Measurements from ENCODE around the gene ATXN1. TPM values are rescaled to one million over a fixed set of nuclear protein-coding genes. Genes with fewer than 3 reads are reported as not detected.
"Not testable (repeated sequence)": the region's sequence is repeated elsewhere in the genome, so short reads cannot be mapped to it uniquely, and the experiment has no call there.

Gene ATXN1
- total RNA-seq, 1 donor from 2014 or later: 63.7 TPM

DNA sequence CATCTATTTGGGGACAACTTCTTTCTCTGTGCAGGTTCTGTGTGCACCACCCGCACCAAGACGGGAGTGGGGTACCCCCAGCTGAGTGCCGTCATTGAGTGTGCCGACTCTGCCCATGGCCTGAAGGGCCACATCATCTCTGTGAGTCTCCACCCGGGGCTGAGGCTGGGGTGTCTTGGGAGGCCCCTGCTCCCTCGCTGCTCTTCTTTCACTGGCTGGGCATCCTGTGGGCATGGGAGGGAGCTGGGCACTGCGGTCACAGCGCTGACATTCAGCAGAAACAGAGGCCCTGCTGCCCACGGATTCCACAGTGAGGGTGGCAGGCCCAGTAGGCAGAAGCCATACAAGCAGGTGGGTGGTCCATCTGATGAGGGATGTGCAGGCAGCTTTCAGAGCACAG is 482.5 kb downstream of the ATXN1 start:
- DNase-seq (ENCODE audit: low spot score): no peak

DNA sequence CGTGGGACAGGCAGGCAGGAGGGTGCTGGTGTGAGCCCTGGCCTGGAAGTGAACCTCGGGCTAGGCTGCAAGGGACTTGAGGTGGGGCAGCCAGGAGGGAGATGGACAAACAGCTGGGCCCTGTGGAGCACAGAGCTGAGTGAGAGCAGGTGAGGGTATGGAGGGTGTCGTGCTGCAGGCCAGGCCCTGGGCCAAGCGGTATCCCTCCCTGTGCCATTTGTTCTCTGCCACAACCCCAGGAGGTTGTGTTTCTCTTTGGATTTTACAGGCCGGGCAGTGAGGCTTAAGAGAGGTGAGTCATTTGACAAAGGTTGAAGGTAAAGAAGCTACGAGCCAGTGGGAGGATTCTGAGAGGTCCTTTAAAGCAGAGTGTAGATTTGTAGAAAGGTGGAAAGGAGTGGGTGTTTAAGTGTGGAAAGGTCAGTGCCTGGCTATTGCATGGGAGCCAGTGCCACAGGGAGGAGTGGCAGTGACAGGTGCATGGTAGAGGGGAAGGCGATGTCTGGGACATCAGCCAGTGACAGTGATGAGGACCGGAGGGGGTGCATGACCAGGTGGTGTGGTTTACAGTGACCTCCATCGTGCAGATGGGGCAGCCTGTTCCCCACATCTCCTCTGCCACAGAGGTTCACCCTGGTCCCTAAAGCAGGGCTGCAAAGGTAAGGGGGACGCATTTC is 483.1 kb downstream of the ATXN1 start:
- DNase-seq (ENCODE audit: low spot score): no peak

DNA sequence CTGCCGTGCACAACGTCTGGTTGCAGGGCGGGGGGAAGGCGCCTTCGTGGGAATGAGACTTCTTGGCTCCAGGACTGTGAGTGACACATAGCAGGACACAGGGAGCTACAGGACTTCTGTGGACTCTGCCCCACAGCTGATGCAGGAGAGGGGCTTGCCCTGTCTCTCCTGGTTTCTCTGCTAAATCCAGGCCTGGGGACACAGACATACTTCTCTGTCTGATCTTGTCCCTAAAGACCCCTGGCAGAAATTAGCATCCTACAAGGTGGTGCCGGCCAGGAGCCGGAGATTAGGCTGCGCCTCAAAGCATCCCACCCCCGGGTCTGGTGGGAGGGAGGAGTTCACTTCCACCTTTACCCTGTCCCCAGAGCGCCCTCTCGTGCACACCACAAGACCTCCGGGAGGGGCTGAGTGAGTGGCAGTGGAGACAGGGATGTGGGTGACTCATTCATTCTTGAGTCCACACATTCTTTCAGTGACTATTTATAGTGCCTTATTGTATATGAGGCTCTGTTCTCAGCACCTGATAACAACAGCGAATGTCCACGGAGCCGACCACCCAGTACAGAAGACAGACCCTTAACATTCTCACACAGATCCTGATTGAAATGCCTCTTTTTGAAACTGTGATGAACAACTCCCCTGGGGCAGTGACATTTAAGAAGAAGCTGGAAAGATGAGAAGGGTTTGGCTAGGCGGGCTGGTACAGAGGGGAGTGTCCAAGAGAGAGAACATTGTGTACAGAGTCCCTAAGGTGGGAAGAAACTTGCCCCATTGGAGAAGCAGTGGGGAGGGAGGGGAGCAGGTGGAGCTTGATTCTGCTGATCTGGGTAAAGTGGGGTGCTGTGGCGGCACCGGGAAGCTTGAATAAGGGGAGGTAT is 483.9 kb downstream of the ATXN1 start:
- DNase-seq (ENCODE audit: low spot score): peak; percentile 51

DNA sequence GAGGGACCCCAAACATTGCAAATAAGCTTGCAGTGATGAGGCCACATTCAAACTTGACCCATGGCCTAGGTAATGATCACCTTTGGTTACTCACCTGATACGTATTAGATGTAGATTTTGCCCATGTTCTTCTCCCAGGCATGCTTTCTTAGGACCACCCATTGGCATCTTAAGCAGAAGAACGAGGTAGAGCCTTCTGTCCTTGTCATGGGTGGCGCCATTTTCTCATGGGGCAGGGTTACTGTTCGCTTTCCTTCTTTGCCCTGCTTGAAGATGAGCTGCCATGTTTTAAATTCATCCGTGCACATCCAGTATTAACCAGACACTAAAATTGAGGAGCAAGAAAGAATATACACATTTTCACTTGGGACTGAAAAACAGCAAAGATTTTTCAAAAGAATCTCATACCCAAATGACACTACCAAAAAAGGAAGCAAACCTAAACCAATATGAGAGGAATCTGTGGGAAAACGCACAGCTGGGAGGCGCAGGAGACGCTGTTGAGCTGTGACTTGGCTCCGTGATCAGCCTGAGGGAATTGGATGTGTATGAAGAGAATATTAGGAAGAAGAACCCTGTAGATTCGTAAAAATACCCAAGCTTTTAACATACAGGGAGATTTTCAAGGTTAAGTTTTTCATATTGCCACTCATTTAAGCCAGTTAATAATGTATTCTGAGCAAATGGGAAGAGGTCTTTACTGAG is 486.2 kb downstream of the ATXN1 start:
- DNase-seq (ENCODE audit: low spot score): no peak

DNA sequence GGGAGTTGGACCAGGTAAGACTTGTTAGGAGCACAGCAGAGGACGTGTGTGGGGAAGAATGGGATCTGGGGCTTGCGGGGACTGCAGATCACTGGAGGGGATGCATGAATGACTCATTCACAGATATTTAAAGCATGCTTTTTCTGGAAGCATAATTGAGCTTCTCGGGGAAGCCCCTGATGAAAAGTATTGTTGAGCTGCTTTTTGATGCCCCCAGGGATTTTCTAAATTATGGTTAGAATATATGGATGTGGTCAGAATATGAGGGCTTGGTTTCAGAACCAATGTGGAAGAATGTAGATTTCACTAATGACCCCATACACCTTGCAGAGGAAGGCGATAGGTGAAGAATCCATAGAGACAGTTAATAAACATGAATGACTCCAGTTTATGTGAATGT is 486.8 kb downstream of the ATXN1 start:
- DNase-seq (ENCODE audit: low spot score): no peak

DNA sequence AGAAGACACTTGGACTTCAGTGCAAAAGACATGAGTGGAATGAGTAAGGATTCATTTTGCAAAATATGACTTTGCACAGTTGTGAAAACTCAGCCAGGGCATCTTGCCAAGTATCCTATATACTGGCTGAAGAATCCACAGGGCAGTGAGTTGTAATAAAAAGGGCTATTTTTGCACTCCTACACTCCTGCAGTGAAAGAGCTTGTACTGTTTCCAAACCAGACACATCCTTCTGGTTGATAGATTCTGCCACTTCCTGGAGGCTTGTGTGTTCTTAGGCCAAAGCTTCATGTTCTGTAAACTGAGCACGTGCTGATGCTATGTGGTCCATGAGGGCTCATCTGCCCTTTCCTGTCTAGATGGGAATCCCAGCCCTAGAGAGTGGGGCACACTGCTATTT is 488.0 kb downstream of the ATXN1 start:
- DNase-seq (ENCODE audit: low spot score): no peak

DNA sequence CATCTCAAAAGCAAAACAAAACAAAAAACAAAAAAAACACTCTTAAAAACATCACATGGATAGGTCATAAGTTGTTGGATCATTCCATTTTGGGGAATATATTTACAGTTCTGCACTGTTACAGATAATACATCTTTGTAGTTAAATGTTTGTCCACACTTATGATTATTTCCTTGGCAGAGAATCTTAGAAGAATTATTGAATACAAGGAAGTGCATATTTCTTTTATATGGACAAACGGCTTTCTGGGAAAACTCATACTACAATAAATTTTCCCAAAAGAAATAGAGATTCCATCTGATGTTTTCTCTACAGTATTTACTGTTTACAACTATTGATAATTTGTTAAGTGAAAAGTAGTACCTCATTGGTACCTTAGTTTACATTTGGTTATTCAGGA is 489.1 kb downstream of the ATXN1 start:
- no peak for DNase-seq (ENCODE audit: low spot score)

DNA sequence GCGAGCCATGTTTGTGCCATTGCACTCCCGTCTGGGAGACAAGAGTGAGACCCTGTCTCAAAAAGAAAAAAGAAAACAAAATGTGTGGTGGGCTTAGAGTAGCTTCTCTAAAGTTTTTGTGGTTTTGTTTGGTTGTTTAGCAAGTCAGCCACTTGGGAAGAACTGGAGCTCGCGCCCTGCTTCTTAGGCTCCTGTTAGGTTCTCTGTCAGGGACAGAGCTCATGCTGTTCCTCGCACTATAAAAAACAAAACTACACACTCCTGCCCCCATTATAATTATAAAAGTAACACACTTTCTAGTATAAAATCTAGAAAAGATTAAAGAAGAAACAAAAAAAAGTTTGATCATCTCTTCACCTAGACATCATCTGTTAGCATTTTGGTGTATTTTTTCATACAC is 489.8 kb downstream of the ATXN1 start:
- DNase-seq (ENCODE audit: low spot score): no peak

DNA sequence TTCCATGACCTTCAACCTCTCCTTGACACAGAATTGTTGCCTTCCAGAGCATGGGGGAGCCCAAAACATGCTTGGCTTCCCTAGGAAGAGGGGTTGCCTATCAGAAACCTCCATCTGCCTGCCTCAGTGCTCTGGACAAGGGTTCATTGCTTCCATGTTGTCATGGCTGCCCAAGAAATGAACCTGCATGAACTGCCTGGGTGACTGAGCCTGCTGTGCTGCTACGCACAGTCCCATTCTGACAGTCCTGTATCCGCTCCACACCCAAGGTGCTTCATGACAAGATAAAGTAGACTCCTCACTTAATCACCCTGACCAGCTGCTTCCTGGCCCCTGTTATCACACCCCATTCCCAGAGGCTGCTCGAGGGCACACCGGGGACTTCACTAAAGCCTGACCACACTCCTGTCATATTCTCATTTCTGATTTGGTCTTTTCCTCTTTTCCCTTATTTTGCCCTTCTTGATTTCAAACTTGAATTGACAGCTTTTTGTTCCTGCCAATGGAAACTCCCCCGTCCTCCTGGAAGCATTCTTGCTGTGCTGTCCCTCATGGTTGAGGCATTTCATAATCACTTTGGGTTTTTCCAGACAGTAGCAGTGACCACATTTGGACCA is 491.0 kb downstream of the ATXN1 start:
- no peak for DNase-seq (ENCODE audit: low spot score)

DNA sequence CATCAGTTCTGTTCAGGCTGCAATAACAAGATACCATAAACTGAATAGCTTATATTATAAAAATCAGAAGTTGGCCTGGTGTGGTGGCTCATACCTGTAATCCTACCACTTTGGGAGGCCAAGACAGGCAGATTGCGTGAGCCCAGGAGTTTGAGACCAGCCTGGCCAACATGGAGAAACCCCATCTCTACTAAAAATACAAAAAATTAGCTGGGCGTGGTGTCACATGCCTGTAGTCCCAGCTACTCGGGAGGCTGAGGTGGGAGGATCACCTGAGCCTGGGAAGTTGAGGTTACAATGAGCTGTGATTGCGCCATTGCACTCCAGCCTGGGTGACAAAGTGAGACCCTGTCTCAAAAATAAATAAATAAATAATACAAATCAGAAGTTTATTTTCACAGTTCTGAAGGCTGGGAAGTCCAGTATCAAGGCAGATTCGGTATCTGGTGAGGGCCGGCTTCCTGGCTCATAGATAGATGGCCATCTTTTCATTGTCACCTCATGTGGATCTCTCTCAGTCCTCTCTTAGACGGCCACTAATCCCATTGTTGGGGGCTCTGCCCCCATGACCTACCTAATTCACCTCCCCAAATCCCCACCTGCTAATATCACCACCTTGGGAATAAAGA is 491.7 kb downstream of the ATXN1 start:
- not testable (repeated sequence) for DNase-seq (ENCODE audit: low spot score)

DNA sequence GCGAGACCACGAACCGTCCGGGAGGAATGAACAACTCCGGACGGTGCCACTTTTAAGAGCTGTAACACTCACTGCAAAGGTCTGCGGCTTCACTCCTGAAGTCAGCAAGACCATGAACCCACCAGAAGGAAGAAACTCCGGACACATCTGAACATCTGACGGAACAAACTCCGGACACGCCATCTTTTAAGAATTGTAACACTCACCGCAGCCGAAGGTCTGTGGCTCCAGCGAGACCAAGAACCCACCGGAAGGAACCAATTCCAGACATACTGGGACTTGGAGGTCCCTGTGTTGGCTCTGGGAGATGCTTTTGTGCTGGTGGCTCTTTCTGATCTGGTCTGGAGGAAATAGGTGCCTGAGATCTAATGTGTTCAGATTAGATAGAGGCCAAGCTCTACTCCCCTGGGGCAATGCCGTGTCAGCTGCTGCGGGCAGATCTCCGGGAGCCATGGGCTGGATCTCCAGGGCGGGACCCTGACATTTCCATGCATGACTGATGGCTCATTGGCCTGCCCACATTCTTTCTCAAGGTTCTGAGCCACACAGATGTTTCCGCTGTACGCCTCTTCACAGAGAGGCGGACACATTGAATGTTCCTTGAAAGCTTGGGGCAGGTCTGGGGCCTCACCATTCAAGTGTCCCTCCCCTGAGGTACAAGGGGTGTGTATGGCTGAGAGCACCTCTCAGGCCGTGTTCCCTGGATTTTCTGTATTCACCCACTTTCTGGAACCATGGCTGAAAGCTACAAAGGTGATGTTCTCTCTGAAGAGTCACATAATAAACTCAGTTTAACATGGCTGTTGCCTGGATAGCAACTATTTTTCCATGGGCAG is 493.6 kb downstream of the ATXN1 start:
- no peak for DNase-seq (ENCODE audit: low spot score)

DNA sequence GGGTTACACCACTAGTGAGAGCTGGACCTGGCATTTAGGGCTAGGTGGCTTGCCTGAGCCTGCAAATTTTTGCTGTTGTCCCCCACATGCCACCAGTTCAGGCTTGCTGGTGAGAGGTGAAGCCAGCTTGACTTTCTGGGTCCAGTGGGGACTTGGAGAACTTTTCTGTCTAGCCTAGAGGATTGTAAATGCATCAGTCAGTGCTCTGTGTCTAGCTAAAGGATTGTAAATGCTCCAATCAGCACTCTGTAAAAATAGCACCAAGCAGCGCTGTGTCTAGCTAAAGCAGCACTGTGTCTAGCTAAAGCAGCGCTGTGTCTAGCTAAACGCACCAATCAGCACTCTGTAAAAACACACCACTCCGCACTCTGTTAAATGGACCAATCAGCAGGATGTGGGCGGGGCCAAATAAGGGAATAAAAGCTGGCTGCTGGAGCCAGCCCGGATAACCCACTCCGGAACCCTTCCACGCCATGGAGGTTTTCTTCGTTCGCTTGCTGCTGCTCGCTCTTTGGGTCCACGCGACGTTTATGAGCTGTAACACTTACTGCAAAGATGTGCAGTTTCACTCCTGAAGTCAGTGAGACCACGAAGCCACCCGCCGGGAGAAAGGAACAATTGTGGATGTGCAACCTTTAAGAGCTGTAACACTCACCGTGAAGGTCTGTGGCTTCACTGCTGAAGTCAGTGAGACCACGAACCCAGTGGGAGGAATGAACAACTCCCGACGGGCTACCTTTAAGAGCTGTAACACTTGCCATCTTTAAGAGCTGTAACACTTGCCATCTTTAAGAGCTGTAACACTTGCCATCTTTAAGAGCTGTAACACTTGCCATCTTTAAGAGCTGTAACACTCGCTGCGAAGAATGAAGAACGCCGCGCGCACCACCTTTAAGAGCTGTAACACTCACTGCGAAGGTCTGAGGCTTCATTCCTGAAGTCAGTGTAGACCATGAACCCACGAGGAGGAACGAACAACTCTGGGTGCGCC is 495.6 kb downstream of the ATXN1 start:
- no peak for DNase-seq (ENCODE audit: low spot score)

DNA sequence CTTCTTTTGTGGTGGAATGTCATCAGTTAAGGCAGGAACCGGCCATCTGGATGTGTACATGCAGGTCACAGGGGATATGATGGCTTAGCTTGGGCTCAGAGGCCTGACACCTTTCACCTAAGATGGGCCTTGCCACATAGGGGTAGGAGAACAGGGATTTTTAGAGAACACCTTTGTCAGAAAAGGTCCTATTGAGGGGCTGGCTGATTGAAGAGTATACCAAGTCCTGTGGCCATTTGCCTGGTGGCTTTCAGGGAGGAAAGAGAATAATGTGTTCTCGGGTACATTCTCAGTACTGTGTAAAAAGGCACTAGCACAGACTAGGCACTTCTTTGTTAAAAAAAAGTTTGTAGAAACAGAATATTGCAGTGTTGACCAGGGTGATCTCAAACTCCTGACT is 496.5 kb downstream of the ATXN1 start:
- DNase-seq (ENCODE audit: low spot score): no peak

DNA sequence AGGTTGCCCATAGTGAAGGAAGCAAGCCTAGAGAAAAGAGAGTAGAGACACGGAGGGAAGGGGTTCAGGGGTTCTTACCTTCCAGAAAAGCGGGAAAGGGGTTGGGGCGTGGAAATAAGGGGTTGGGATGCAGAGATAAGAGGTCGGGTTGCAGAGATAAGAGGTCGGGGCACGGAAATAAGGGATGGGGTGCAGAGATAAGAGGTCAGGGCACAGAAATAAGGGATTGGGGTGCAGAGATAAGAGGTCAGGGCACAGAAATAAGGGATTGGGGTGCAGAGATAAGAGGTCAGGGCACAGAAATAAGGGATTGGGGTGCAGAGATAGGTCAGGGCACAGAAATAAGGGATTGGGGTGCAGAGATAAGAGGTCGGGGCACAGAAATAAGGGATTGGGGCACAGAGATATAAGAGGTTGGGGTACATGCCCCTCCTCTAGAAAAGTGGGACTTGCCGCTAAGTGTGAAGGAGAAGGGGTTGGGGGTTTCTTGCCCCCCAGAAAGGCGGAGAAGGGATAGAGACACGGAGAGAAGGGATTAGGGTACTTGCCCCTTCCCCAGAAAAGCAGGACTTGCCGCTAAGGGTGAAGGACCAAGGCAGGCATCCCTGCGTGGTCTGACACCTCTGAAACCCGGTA is 497.7 kb downstream of the ATXN1 start:
- DNase-seq (ENCODE audit: low spot score): not testable (repeated sequence)

DNA sequence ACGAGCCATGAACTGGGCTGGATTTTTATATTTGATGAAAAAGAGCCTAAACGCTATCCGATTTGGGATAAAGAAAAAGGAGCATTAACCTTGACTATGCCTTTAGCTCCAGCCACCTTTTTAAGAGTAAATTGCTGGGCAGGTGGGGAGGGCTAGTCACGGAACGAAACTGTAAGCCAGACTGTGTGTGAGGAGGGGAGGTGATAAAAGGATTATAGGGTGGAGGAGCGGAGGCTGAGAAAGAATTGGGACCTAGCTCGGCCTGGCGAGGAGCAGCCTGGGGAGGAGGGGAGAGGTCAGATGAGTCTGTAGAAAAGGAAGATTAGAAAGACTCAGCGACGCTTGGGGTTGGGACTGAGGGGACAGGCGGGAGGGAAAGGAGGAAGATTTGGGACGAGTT is 498.5 kb downstream of the ATXN1 start:
- not testable (repeated sequence) for DNase-seq (ENCODE audit: low spot score)

DNA sequence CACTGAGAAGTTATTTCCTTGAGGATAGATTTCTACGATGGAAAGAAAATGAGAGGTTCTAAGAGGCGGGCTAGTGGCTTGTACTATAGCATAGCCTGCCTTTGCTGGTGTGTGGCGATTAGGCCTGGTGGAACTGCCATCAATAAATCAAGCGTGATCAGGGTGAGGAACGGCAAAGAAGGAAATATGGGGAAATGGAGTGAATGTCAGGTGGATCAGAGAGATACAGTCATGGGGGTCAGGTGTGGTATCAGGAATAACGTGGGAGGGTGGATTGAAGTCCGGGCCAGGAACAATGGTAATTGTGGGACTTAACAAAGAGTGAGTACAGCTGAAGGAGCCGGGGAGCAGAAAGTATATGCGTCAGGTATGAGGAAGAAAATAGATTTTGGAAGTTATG is 500.7 kb downstream of the ATXN1 start:
- DNase-seq (ENCODE audit: low spot score): not testable (repeated sequence)

DNA sequence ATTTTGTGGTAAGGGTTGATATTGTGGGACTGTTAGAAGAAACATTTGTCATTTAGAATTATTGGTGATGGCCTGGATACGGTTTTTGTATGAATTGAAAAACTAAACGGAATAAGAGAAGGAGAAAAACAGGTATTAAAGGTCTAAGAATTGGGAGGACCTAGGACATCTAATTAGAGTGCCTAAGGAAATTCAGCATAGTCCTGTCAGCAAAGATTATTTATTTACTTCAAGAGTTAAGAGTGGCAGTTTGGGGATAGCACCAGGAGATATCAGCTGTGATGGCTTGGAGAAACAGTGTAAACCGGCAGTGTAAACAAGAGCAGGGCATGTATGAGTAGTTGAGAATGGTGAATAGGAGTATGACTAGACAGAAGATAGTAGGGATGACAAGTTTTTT is 501.7 kb downstream of the ATXN1 start:
- not testable (repeated sequence) for DNase-seq (ENCODE audit: low spot score)

DNA sequence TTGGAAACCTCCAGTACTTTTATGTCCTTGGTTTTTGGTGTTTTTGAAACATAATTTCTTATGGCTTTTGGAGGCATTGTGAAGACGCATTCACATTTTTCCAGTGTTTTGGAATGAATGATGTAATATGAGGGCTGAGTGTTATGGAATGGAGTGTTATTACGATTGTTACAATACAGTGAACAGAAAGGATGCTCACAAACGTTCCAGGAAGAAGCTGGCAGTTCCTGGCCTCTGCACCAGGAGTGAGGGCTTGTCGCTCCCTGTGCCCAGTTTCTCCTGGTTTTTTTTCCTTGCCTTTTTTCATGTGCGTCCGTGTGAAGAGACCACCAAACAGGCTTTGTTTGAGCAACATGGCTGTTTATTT is 502.6 kb downstream of the ATXN1 start:
- DNase-seq (ENCODE audit: low spot score): no peak

Data from ureter (tissue), 1 donor.